NCI-H2196 treated with DMSO at 0.1 percent for 48 hours (cell line): ENCODE data around the gene TXLNB.
A peak's percentile ranks its signal among the peaks of the same experiment; 100 is the strongest.
"Not testable (repeated sequence)": the region's sequence is repeated elsewhere in the genome, so short reads cannot be mapped to it uniquely, and the experiment has no call there.

Experiments
- DNase-seq: peaks from one replicate; lab custom pipeline; 2025; ENCODE audit not compliant: unreplicated experiment; lab: John Stamatoyannopoulos, UW

Gene TXLNB

GRCh38 chr6:139240161-139241010, 51.4 kb downstream of the TXLNB start:
- DNase-seq, result no peak

GRCh38 chr6:139239064-139239463, 52.7 kb downstream of the TXLNB start:
- no peak for DNase-seq

- no peak for DNase-seq
These were observed 55.7 kb downstream of the TXLNB start for GRCh38 chr6:139236105-139236504.

- DNase-seq, result no peak
These were observed 56.1 kb downstream of the TXLNB start for GRCh38 chr6:139235661-139236060.

- DNase-seq, result not testable (repeated sequence)
These were observed 57.6 kb downstream of the TXLNB start for GRCh38 chr6:139234193-139234592.

- no peak for DNase-seq
These were observed 60.6 kb downstream of the TXLNB start for GRCh38 chr6:139231206-139231605.

- peak; percentile 79 for DNase-seq
These were observed 61.4 kb downstream of the TXLNB start for GRCh38 chr6:139230391-139230840.

- DNase-seq, result not testable (repeated sequence)
These were observed 63.4 kb downstream of the TXLNB start for GRCh38 chr6:139228387-139228786.

- DNase-seq, result no peak
These were observed 72.1 kb downstream of the TXLNB start for GRCh38 chr6:139219746-139220145.

GRCh38 chr6:139219271-139219729, 72.5 kb downstream of the TXLNB start:
- peak; percentile 93 for DNase-seq

GRCh38 chr6:139212460-139212859, 79.3 kb downstream of the TXLNB start:
- not testable (repeated sequence) for DNase-seq

- not testable (repeated sequence) for DNase-seq
These were observed 81.0 kb downstream of the TXLNB start for GRCh38 chr6:139210766-139211165.

- no peak for DNase-seq
These were observed 86.0 kb downstream of the TXLNB start for GRCh38 chr6:139205843-139206242.

- no peak for DNase-seq
These were observed 86.8 kb downstream of the TXLNB start for GRCh38 chr6:139204978-139205377.

GRCh38 chr6:139201378-139201777, 90.4 kb downstream of the TXLNB start:
- no peak for DNase-seq

- no peak for DNase-seq
These were observed 93.1 kb downstream of the TXLNB start for GRCh38 chr6:139198529-139199288.

GRCh38 chr6:139194740-139195139, 97.1 kb downstream of the TXLNB start:
- no peak for DNase-seq
